ENCODE results near the gene PRXL2A.
A peak's percentile ranks its signal among the peaks of the same experiment; 100 is the strongest.

Gene PRXL2A

GRCh38 chr10:80410122-80410521 lies 1.8 kb downstream of the PRXL2A start:
- DNase-seq (ENCODE audit: low read depth in 2 of 2) = no peak
- no peak for TF ChIP-seq CTCF (IDR thresholded peaks at IDR 0.05; ENCODE audit: low read depth, low read length)
- H3K4me3 ChIP-seq (replicated peaks in 1 of 2; ENCODE audit: low read depth in 2 of 2, low read length in 2 of 2) = no peak overlapping the region

- DNase-seq (ENCODE audit: low read depth in 2 of 2) = no peak
- no peak overlapping the region for H3K4me3 ChIP-seq (replicated peaks in 1 of 2; ENCODE audit: low read depth in 2 of 2, low read length in 2 of 2)
- TF ChIP-seq CTCF (IDR thresholded peaks at IDR 0.05; ENCODE audit: low read depth, low read length) = no peak
Measured at GRCh38 chr10:80410578-80411145, 2.3 kb downstream of the PRXL2A start.

GRCh38 chr10:80411267-80411668 lies 2.9 kb downstream of the PRXL2A start:
- no peak overlapping the region for H3K4me3 ChIP-seq (replicated peaks in 1 of 2; ENCODE audit: low read depth in 2 of 2, low read length in 2 of 2)
- no peak for TF ChIP-seq CTCF (IDR thresholded peaks at IDR 0.05; ENCODE audit: low read depth, low read length)
- DNase-seq (ENCODE audit: low read depth in 2 of 2) = no peak

- no peak overlapping the region for H3K4me3 ChIP-seq (replicated peaks in 1 of 2; ENCODE audit: low read depth in 2 of 2, low read length in 2 of 2)
- no peak for DNase-seq (ENCODE audit: low read depth in 2 of 2)
- no peak for TF ChIP-seq CTCF (IDR thresholded peaks at IDR 0.05; ENCODE audit: low read depth, low read length)
Measured at GRCh38 chr10:80411681-80412220, 3.4 kb downstream of the PRXL2A start.

GRCh38 chr10:80412486-80412885 lies 4.1 kb downstream of the PRXL2A start:
- no peak overlapping the region for H3K4me3 ChIP-seq (replicated peaks in 1 of 2; ENCODE audit: low read depth in 2 of 2, low read length in 2 of 2)
- DNase-seq (ENCODE audit: low read depth in 2 of 2) = no peak
- no peak for TF ChIP-seq CTCF (IDR thresholded peaks at IDR 0.05; ENCODE audit: low read depth, low read length)

GRCh38 chr10:80413271-80413996 lies 5.1 kb downstream of the PRXL2A start:
- peak; percentile 61 to 82 for DNase-seq (ENCODE audit: low read depth in 2 of 2)
- H3K4me3 ChIP-seq (replicated peaks in 1 of 2; ENCODE audit: low read depth in 2 of 2, low read length in 2 of 2) = peak overlapping the region in 1 of 2 donors; percentile 4
- TF ChIP-seq CTCF (IDR thresholded peaks at IDR 0.05; ENCODE audit: low read depth, low read length) = no peak
